HG03558 (cell line): ENCODE results near the gene DNMT3B.
A peak's percentile ranks its signal among the peaks of the same experiment; 100 is the strongest.

ENCODE experiments used
- ATAC-seq: cut with Tn5 transposase; IDR thresholded peaks from one replicate; pipeline ENCODE4 v1.9.1; 2021; ENCODE audit warnings: moderate number of reproducible peaks; ENCODE audit not compliant: unreplicated experiment; ENCODE audit errors: extremely low read depth

The DNMT3B gene

GRCh38 chr20:32819992-32820697 lies 58.0 kb downstream of the DNMT3B start:
- peak; percentile 34 for ATAC-seq

- ATAC-seq = no peak
These were observed 58.7 kb downstream of the DNMT3B start for GRCh38 chr20:32820698-32821377.

- ATAC-seq = no peak
These were observed 60.0 kb downstream of the DNMT3B start for GRCh38 chr20:32822225-32822624.

GRCh38 chr20:32823078-32823477 lies 60.9 kb downstream of the DNMT3B start:
- ATAC-seq = no peak

- no peak for ATAC-seq
These were observed 61.8 kb downstream of the DNMT3B start for GRCh38 chr20:32823737-32824588.

GRCh38 chr20:32828029-32828680 lies 66.0 kb downstream of the DNMT3B start:
- no peak for ATAC-seq

- no peak for ATAC-seq
These were observed 67.3 kb downstream of the DNMT3B start for GRCh38 chr20:32829311-32830005.

GRCh38 chr20:32830437-32830836 lies 68.3 kb downstream of the DNMT3B start:
- ATAC-seq = no peak

GRCh38 chr20:32831982-32832381 lies 69.8 kb downstream of the DNMT3B start:
- ATAC-seq = no peak

GRCh38 chr20:32832664-32833063 lies 70.5 kb downstream of the DNMT3B start:
- ATAC-seq = no peak

- ATAC-seq = no peak
These were observed 72.8 kb downstream of the DNMT3B start for GRCh38 chr20:32834972-32835371.

GRCh38 chr20:32837157-32837556 lies 75.0 kb downstream of the DNMT3B start:
- no peak for ATAC-seq

GRCh38 chr20:32839227-32839981 lies 77.2 kb downstream of the DNMT3B start:
- ATAC-seq = no peak

GRCh38 chr20:32839982-32840285 lies 77.7 kb downstream of the DNMT3B start:
- no peak for ATAC-seq

GRCh38 chr20:32841174-32841573 lies 79.0 kb downstream of the DNMT3B start:
- no peak for ATAC-seq

- ATAC-seq = no peak
These were observed 79.4 kb downstream of the DNMT3B start for GRCh38 chr20:32841632-32842031.

GRCh38 chr20:32842688-32843524 lies 80.7 kb downstream of the DNMT3B start:
- ATAC-seq = no peak

- no peak for ATAC-seq
These were observed 83.6 kb downstream of the DNMT3B start for GRCh38 chr20:32845786-32846185.

- no peak for ATAC-seq
These were observed 84.7 kb downstream of the DNMT3B start for GRCh38 chr20:32846852-32847251.
